OCI-LY1 (cell line): ENCODE data around the gene SDSL.

Experiments
- CTCF ChIP-seq: fragments of 200-600 bp; sonication (generic), shearing (Covaris generic); IDR thresholded peaks from 2 replicates; pipeline ENCODE4 v1.5.1; 2017; ENCODE audit warnings: mild to moderate bottlenecking, antibody characterized with exemption, low read length, moderate library complexity, mixed read lengths
- EZH2 ChIP-seq: fragments of 200-600 bp; sonication (generic), shearing (Covaris generic); IDR thresholded peaks from 2 replicates; pipeline ENCODE4 v1.8.0; 2017; ENCODE audit warnings: borderline replicate concordance, mixed run types, mild to moderate bottlenecking, antibody characterized with exemption, low read length, moderate library complexity, mixed read lengths

GRCh38 chr12:113378291-113378690 lies 43.9 kb upstream of the SDSL start:
- TF ChIP-seq CTCF: no peak
- TF ChIP-seq EZH2: no peak
